ENCODE measurements around the gene SND1.

GRCh38 chr7:127893547-127893946 is 241.6 kb downstream of the SND1 start:
- TF ChIP-seq TAF1 (IDR thresholded peaks at IDR 0.05; ENCODE audit: borderline replicate concordance, low read depth, low read length) (no peak), HCFC1 (IDR thresholded peaks at IDR 0.05; ENCODE audit: low read length) (no peak), ZNF24 (IDR thresholded peaks at IDR 0.05) (no peak), ATF7 (IDR thresholded peaks at IDR 0.05; ENCODE audit: low read depth) (no peak)
- TF ChIP-seq, protein P1, sequence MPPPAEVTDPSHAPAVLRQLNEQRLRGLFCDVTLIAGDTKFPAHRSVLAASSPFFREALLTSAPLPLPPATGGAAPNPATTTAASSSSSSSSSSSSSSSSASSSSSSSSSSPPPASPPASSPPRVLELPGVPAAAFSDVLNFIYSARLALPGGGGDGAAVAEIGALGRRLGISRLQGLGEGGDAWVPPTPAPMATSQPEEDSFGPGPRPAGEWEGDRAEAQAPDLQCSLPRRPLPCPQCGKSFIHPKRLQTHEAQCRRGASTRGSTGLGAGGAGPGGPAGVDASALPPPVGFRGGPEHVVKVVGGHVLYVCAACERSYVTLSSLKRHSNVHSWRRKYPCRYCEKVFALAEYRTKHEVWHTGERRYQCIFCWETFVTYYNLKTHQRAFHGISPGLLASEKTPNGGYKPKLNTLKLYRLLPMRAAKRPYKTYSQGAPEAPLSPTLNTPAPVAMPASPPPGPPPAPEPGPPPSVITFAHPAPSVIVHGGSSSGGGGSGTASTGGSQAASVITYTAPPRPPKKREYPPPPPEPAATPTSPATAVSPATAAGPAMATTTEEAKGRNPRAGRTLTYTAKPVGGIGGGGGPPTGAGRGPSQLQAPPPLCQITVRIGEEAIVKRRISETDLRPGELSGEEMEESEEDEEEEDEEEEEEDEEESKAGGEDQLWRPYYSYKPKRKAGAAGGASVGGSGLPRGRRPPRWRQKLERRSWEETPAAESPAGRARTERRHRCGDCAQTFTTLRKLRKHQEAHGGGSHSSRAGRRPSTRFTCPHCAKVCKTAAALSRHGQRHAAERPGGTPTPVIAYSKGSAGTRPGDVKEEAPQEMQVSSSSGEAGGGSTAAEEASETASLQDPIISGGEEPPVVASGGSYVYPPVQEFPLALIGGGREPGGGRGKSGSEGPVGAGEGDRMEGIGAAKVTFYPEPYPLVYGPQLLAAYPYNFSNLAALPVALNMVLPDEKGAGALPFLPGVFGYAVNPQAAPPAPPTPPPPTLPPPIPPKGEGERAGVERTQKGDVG (CRISPR knock-in tag; IDR thresholded peaks at IDR 0.05) = no peak
- TF ChIP-seq, protein P2, sequence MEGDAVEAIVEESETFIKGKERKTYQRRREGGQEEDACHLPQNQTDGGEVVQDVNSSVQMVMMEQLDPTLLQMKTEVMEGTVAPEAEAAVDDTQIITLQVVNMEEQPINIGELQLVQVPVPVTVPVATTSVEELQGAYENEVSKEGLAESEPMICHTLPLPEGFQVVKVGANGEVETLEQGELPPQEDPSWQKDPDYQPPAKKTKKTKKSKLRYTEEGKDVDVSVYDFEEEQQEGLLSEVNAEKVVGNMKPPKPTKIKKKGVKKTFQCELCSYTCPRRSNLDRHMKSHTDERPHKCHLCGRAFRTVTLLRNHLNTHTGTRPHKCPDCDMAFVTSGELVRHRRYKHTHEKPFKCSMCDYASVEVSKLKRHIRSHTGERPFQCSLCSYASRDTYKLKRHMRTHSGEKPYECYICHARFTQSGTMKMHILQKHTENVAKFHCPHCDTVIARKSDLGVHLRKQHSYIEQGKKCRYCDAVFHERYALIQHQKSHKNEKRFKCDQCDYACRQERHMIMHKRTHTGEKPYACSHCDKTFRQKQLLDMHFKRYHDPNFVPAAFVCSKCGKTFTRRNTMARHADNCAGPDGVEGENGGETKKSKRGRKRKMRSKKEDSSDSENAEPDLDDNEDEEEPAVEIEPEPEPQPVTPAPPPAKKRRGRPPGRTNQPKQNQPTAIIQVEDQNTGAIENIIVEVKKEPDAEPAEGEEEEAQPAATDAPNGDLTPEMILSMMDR (IDR thresholded peaks at IDR 0.05 in 2 of 3, conservative IDR thresholded peaks at IDR 0.05 in 1 of 3; ENCODE audit: control insufficient read depth in 2 of 3, extremely low read depth in 1 of 3, insufficient read depth in 1 of 3, low read depth in 3 of 3, low read length in 3 of 3) = no peak

Measured in GM12878 (cell line).